OCI-LY3 (cell line): ENCODE results near the gene RTN4IP1.

ENCODE experiments used
- H2AFZ ChIP-seq: fragments of 200-600, 300-600 bp; shearing (Covaris generic); 2 replicates; pipeline ENCODE4 v1.6.0; 2014; ENCODE audit warnings: antibody characterized with exemption, low read depth, low read length
- H3K27ac ChIP-seq: fragments of 200-600, 300-600 bp; sonication (generic); 2 replicates; pipeline ENCODE4 v1.5.1; 2014; ENCODE audit warnings: mild to moderate bottlenecking, low read length, moderate library complexity, mixed read lengths
- H3K27me3 ChIP-seq: fragments of 200-600, 300-600 bp; sonication (generic); 2 replicates; pipeline ENCODE4 v1.6.1; 2014; ENCODE audit warnings: low read depth, low read length, mixed read lengths
- H3K36me3 ChIP-seq: fragments of 200-600, 300-600 bp; sonication (generic); replicated peaks from 2 replicates; pipeline ENCODE3; 2014; ENCODE audit warnings: low read depth, low read length, mixed read lengths
- H3K4me1 ChIP-seq: fragments of 300-600, 200-600 bp; sonication (generic); 2 replicates; pipeline ENCODE4 v1.6.1; 2014; ENCODE audit warnings: low read length, mixed read lengths
- H3K4me2 ChIP-seq: fragments of 200-600, 300-600 bp; sonication (generic); 2 replicates; pipeline ENCODE4 v1.6.1; 2014; ENCODE audit warnings: low read length, mixed read lengths
- H3K4me3 ChIP-seq: fragments of 300-600, 200-600 bp; sonication (generic); 2 replicates; pipeline ENCODE4 v1.5.1; 2014; ENCODE audit warnings: antibody characterized with exemption, mild to moderate bottlenecking, low read length, moderate library complexity
- H3K79me2 ChIP-seq: fragments of 300-600, 200-600 bp; shearing (Covaris generic); 2 replicates; pipeline ENCODE4 v1.6.1; 2014; ENCODE audit warnings: mild to moderate bottlenecking, low read length, mixed read lengths
- H3K9ac ChIP-seq: fragments of 300-600, 200-600 bp; shearing (Covaris generic); 2 replicates; pipeline ENCODE4 v1.6.0; 2014; ENCODE audit warnings: mild to moderate bottlenecking, low read length, moderate library complexity
- H3K9me3 ChIP-seq: fragments of 200-600, 300-600 bp; shearing (Covaris generic); 2 replicates; pipeline ENCODE4 v1.6.1; 2014; ENCODE audit warnings: low read length, mixed read lengths; ENCODE audit not compliant: insufficient read depth
- H4K20me1 ChIP-seq: fragments of 200-600, 300-600 bp; sonication (generic); 2 replicates; pipeline ENCODE4 v1.6.1; 2016; ENCODE audit warnings: low read length, mixed read lengths; ENCODE audit not compliant: insufficient read depth
- CTCF ChIP-seq: fragments of 200-600, 300-600 bp; sonication (generic); IDR thresholded peaks from 2 replicates; pipeline ENCODE4 v1.5.1; 2014; ENCODE audit warnings: antibody characterized with exemption, low read length, low read depth
- EZH2phosphoT487 ChIP-seq: fragments of 200-600 bp; shearing (Covaris generic); IDR thresholded peaks from 2 replicates; pipeline ENCODE4 v1.6.1; 2018; ENCODE audit warnings: antibody characterized with exemption, mixed run types, low read depth

RTN4IP1 gene

GRCh38 chr6:106540432-106540831 is 88.9 kb downstream of the RTN4IP1 start:
- peaks cover 31% of the 10 kb centered on the region for H3K4me1 ChIP-seq
- H3K79me2 ChIP-seq, result peaks cover 30% of the 10 kb centered on the region
- no peaks in the 10 kb centered on the region for H4K20me1 ChIP-seq
- no peak overlapping the region for H3K9ac ChIP-seq
- TF ChIP-seq EZH2phosphoT487 (no peak), CTCF (no peak)
- peaks cover 41% of the 10 kb centered on the region for H3K36me3 ChIP-seq
- H3K27ac ChIP-seq, result no peak overlapping the region
- H3K4me3 ChIP-seq, result no peak overlapping the region
- H3K4me2 ChIP-seq, result no peak overlapping the region
- no peaks in the 10 kb centered on the region for H3K9me3 ChIP-seq
- no peak overlapping the region for H2AFZ ChIP-seq
- H3K27me3 ChIP-seq, result no peaks in the 10 kb centered on the region

GRCh38 chr6:106539936-106540335 is 89.4 kb downstream of the RTN4IP1 start:
- Histone ChIP-seq H3K27ac (no peak overlapping the region), H3K36me3 (peaks cover 40% of the 10 kb centered on the region), H3K9ac (no peak overlapping the region)

GRCh38 chr6:106538145-106538544 is 91.2 kb downstream of the RTN4IP1 start:
- Histone ChIP-seq H3K4me3 (no peak overlapping the region), H4K20me1 (no peaks in the 10 kb centered on the region), H3K27ac (peak overlapping the region; percentile 99), H3K4me2 (peak overlapping the region; percentile 77), H2AFZ (no peak overlapping the region), H3K9me3 (no peaks in the 10 kb centered on the region), H3K36me3 (peaks cover 37% of the 10 kb centered on the region), H3K79me2 (peaks cover 37% of the 10 kb centered on the region), H3K4me1 (peaks cover 53% of the 10 kb centered on the region), H3K27me3 (no peaks in the 10 kb centered on the region), H3K9ac (peak overlapping the region; percentile 74; the same call in 1 of the 2 replicates)
- TF ChIP-seq EZH2phosphoT487 (no peak), CTCF (no peak)

More at GRCh38 chr6:106539936-106540335, 89.4 kb downstream of the RTN4IP1 start:
- Histone ChIP-seq H3K79me2 (peaks cover 33% of the 10 kb centered on the region), H3K27me3 (no peaks in the 10 kb centered on the region), H2AFZ (no peak overlapping the region), H3K9me3 (no peaks in the 10 kb centered on the region), H3K4me3 (no peak overlapping the region), H4K20me1 (no peaks in the 10 kb centered on the region), H3K4me1 (peaks cover 36% of the 10 kb centered on the region), H3K4me2 (no peak overlapping the region)
- TF ChIP-seq CTCF, result no peak
- no peak for TF ChIP-seq EZH2phosphoT487

GRCh38 chr6:106537662-106538061 is 91.6 kb downstream of the RTN4IP1 start:
- TF ChIP-seq CTCF, result no peak
- no peak for TF ChIP-seq EZH2phosphoT487
- peak overlapping the region; percentile 99 for H3K27ac ChIP-seq
- H3K79me2 ChIP-seq, result peaks cover 42% of the 10 kb centered on the region
- H3K4me2 ChIP-seq, result peak overlapping the region; percentile 77
- H3K9me3 ChIP-seq, result no peaks in the 10 kb centered on the region
- H2AFZ ChIP-seq, result no peak overlapping the region
- no peaks in the 10 kb centered on the region for H4K20me1 ChIP-seq
- H3K4me3 ChIP-seq, result peak overlapping the region; percentile 52
- H3K36me3 ChIP-seq, result peaks cover 42% of the 10 kb centered on the region
- H3K27me3 ChIP-seq, result no peaks in the 10 kb centered on the region
- peak overlapping the region; percentile 74 for H3K9ac ChIP-seq
- H3K4me1 ChIP-seq, result peaks cover 58% of the 10 kb centered on the region
